SK-N-DZ (cell line): ENCODE data around the gene GBX2. TPM values are rescaled to one million over a fixed set of nuclear protein-coding genes. Genes with fewer than 3 reads are reported as not detected.

ENCODE experiments used
- DNase-seq: peaks from one replicate; pipeline ENCODE4 v3.0.0-alpha.2; 2015; ENCODE audit warnings: low spot score
- polyA plus RNA-seq, 2 experiments: library from polyadenylated mRNA; depleted of rRNA; stranded (reverse); fragments of >200 nt; gene quantifications; 2 replicates each; pipeline ENCODE4 v1.2.3, GENCODE V29; 2014

The GBX2 gene
- polyA plus RNA-seq (2014; cell fraction: cytosol; rRNA removed) = 0.87 and 1.5 TPM in 2 replicates
- 0.21 and 0.37 TPM in 2 replicates for polyA plus RNA-seq (2014; cell fraction: nucleus; rRNA removed)

DNA sequence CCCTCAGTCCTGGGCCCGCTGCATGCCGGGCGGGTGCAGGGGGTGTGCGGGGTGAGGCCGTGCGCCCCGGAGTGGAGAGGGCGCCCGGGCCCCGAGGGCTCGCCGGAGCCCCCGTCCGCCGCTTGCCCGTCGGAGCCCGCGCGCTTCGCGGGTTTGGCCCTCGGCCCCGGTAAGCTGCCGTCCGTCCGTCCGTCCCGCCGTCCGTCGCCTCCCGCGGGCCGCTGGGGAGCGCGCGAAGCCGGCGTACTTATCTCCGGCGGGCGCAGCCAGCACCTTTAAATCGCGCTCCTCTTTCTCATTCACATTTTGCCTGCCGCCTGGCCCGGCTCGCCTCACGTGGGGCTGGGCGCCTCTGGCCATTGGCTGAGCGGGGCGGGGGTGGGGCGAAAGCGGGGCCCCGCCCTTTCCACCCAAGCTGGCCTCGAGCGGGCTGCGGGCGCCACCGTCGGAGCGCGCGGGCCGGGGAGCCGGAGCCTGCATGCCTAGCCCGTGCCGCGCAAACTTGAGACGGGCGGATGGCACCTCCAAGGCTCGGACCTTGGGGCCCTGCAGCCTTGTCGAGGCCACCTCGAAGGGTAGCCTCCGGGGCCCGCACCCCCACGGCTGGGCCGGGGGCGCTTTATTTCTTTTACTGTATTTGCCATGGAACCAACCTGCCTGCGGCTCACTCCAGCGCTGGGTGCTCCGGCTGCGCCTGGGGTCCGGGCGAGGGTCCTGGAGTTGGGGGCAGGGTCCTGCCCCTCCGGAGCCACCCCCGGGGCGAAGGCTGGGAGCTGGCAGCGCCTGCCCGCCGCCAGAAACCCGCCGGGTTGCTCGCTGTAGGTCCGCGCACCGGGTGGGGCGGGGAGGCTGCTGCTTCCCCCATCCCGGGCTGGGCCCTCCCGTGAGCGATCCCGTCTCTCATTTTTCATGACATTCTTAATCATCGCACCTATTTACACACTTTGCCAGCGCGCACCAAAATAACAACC, at the start of gene GBX2:
Gene GBX2 (minus strand): TSS at position 277 of the 971 bp plus-strand sequence. CDS start 415 bp downstream, outside the sequence.
- DNase-seq = peak; percentile 75

DNA sequence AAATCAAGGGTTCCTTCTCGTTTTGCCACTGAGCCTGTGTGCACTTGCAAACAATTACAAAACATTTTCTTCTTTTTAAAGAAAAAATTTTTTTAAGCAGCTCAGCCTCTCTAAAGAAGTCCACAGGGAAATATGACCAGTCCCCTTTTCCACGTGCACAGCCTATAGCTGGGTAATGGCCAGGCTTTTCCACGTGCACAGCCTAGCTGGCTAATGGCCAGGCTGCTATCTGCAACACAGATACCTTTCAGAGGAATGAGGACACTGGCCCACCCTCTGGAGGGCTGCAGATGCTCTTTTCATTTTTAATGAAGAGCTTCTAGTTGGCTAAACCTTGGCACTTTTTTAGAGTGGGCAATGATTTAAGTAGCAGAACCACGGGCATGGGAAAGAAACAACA, 49.7 kb upstream of the GBX2 start:
- no peak for DNase-seq

DNA sequence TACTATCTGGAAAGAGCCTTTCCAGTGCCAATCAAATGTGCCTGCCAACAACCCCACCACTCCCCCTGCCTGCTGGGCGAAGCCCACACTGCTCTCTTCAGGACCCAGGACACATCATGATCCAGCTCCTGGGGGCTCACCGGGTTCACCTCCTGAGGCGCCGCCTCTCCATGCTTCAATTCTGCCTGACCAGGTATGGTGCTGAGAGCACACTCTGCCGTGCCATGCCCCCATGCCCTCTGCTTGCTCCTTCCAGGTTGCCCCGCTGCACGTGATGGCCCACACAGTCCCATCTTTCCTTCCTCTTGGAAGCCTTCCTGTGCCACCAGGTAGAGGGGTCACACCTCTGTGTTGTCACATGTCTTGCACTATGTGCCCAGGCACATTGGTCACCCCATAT, 48.5 kb upstream of the GBX2 start:
- DNase-seq = no peak

DNA sequence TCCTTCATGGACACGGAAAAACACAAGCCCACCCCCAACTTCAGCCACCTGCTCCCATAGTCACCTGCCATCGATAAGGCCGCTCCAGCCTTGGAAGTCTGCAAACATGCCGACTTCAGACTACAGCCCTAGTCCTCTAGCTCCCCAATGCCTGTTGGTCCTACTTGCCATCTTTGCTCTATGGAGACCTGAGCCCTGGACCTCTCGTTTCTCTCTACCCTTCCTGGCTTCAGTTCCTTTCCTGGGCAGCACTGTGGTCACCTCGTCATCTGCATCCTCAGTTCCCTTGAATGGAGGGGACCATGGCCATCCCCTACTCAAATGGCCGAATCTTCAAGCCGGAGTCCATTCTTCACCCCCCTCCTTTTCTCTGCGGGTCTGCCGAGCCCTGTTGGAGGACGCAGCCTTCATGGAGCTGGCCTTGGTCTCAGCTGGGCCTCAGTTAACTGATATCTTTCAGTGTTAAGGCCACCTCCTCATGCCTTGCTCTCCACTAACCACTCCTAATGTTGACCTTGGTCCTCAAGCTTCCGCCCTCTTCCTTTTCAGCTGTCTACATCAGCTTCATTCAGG, 47.7 kb upstream of the GBX2 start:
- DNase-seq = no peak

DNA sequence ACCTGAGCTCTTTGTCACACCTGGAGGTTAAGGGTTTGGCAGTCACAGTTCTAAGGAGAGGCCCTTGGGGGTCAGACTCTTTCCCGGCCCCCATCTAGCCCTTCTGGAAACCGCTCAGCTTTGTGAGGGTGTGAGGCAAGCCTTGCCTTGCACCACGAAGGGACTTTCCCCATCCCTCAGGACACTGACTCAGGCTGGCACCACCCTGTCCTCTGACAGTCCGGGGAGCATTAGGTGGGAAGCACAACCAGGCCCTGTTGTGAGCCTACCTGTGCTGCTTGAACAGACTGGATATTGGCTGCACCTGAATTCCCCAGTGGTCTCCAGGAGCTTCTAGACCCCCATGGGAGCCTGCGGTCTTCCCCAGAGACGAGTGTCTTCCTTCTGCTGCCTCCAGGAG, 47.0 kb upstream of the GBX2 start:
- DNase-seq = no peak

DNA sequence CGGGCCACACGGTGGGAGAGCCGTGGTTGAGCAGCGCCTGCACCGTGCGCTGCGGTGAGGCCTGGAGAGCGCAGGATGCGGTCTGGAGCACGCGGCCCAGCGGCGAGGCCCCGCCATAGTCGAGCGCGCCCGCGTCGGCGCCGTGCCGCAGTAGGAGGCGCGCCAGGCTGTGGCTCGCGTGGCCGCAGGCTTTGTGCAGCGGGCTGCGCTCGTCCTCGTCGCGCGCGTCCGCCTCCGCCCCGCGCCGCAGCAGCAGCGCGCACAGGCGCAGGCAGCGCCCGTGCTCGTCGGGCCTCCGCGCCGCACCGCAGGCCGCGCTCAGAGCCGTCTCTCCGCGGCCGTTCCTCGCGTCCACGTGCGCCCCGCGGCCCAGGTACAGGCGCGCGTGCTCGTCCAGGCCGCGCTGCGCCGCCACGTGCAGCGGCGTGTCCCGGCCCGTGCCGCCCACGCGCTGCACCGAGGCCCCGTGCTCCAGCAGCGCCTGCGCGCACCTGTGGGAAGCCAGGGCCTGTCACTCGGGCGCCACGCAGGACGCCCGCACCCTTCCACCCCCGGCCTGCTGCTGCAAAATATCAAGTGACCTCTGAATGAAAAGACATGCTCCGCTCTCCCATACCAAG, 46.3 kb upstream of the GBX2 start:
- DNase-seq = no peak

DNA sequence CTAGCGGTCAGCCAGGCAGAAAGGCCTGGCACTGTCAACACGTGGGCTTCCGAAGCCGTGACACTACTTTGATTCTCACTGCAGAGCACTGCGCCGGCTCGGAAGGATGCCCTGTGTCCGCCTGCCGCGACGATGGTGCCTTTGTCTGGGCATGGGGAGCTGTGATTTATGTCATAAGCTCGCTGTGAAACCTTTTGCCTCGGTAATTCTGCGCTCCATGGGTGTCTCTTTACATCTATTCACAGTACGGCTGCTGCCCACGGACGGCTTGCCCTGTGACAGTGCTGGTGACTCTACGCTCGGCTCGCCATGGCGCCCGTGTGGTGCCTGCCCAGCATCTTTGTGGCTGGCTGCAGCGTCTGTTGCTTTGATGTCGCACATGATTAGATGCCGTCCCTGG, 43.1 kb upstream of the GBX2 start:
- peak; percentile 40 for DNase-seq

DNA sequence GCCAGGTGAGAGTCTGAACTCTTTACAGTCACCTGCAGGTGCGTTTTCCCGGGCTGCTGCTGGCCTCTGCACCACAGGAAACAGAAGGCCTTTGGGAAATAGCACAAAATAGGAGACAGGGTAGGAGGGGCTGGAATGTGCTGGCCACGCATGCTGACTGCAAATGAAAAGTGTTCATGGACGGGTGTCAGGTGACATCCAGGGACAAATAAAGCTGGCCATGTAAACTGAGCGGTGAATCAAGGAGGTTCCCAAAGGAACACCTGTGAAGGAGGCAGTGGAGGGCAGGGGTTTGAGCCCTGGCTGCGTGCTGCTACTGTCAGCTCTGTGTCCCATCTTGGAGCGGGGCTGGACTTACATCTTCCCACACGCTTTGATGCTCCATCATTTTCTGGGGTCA, 42.4 kb upstream of the GBX2 start:
- DNase-seq = no peak

DNA sequence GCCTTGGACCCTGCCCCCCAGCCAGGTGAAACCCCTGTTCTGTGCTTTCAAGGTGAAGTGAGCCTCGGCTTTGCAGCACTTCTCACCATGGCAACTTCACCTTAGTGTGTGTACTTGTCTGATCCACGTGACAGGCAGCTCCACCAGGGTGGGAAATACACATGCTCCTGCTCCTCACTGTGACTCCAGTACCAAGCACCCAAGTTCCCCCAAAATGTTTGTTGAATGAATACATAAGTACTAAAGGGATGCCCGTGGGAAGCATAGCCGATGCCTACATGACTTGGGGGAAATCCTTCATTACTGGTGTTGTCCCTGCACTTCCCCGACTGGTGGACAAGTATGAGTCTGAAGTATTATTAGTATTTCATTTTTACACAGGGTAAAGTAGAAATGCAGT, 41.8 kb upstream of the GBX2 start:
- DNase-seq = no peak

DNA sequence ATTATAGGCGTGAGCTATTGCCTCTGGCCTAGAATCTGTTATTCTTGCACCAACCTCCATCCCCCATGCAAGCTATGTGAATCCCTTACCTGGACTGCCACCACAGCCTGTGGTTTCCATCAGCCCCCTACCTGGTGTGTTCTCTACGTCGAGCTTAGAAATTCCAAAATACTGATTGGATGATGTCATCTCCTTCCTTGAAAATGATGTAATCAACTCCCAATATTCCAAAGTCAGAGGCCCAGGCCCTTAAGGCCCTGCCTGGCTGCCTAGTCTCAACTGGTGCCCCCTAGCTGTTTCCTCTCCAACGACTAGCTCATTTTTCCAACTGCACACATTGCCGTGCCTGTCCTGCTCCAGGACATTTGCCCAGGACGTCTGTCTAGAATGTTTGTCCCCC, 41.3 kb upstream of the GBX2 start:
- peak; percentile 12 for DNase-seq

DNA sequence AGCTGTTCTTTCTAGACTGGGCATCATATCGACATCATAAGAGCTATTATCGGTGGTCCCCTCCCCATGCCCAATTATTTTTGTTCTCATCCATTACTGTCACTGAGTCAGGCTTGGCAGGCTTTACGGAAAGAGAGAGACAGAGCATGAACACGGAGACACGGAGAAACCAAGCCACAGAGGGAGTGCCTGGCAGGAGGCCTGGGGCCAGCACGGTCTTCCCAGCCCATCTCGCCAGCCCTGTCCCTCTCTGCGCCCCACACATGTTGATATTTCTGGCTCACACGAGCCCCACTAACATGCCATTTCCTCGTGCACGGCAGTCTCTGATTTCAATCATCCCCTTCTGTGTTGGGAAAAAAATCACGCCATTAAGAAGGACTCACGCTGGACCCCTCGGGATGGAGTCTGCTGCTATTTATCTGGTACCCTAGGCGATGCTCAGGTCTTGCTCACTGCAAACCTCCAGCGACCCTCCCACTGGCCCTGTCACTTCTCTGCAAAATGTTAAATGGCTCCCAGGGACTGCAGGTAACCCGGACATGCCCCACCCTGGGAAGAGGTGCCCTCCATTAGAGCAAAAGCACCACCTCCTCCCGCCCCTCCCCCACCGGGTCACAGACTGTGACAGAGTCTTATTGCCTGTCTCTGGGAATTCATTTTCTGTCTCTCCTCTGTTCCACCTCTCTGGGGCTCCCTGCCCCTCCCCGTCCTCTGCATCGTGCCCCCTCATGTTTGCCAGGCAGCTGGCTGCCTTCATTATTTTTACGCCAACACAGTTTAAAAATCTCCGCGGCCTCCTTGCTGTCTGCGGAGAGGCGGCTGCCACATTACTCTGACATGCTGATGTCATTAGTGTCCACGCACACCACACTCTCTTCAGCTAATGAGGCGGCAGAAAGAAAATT, 40.1 kb upstream of the GBX2 start:
- DNase-seq = no peak

DNA sequence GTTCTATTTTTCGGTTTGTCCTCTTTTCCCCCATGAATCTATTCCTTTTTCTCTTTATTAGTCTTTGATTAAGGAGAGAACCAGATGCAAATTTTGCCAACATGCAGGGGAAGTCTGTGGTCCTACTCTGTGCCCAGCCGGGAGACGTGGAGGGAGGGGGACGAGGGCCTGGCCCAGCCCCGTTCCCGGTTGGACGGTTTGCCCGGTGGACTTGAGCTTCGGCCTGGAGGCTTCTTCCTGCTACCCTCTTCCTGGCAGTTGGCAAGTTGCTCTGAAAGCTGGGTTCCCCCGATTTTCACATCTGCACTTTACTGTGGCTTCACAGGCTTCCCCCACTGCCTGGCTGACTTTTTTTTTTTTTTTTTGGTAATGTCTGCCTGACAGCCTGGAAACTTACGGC, 39.3 kb upstream of the GBX2 start:
- DNase-seq = no peak

DNA sequence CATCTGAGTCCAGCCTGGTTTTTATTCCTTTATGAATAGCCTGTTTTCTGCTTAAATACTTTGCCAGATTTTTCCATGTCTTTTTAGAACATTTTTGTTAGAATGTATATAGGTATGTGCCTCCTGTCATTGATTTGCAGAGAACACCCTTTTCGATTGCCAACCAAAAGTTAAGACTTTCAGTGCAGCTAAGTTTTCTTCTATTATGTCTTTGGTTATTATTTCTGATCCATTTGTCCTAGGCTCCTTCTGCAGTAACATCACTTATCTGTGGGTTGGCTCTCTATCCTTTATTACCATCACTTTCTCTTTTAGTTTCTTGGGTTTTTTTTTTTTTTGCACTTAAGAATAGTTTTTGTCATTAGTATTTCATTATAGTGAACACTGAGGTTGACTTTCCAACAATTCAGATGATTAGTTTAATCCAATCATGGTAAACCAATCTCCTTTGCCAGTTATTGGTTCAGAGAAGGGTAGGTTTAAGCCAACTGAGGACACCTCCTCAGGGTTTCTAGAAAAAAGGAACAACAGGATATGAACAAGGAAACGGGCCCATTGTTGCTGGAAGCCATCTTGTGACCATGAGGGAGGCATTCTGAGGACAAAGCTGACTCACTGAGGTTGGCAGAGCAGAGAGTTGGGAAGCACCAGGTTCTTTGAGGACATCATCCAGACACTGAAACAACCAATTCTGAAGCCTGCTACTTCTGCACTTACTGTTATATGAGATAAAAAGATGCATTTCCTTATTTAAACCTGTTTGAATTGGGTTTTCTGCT, 37.9 kb upstream of the GBX2 start:
- DNase-seq = no peak

DNA sequence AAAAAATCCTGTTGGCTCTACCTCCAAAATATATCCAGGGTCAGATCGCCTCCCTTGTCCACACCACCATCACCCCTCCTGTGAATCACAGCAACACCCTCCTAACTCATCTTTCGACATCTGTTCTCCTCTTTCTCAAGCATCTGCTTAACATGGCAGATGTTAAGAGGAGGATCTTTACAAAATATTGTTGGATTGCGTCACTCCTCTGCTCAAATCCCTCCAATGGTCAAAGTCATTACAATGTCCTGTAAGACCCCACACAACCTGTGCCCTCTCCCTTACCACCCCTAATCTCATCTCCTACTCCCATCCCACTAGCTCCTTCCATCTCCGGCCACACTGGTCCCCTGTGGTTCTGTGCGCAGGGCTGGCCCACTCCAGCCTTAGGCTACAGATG, 36.8 kb upstream of the GBX2 start:
- DNase-seq = no peak

DNA sequence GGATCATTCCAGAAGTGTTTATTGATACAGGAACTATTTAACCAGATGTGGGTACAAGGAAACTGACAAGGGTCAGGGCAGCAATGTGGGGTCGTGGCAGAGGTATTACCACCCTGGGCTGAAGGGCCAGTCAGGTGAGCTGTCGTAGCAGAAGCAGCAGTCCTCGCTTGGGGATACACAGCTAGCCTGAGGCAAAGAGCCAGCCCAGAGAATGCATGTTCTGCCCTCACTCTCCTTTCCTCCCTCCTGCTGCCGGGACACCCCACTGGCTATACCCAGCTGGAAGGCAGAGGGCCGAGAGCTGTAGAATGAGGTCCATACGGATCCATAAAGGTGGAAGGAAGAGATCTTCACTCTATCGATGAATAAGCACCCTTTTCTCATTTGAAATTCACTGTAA, 32.2 kb upstream of the GBX2 start:
- no peak for DNase-seq

DNA sequence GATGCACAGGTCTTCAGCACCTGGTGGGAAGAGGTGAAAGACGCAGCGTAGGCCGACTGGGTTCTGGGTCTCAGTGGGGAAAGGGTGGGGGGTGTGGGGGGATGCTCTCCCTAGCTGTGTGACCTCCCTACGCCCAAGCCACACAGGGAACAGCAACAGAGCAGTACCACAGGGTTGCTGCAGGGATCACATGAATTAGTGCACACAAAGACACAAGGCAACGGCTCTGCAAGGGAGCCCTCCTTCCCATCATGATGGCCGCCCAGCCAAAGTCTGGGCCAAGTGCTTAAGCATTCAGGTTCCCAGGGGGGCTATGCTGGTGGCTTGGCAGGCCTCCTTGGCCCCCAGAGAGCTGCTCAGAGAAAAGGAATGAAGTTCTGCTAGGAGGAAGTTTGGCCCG, 28.2 kb upstream of the GBX2 start:
- no peak for DNase-seq

DNA sequence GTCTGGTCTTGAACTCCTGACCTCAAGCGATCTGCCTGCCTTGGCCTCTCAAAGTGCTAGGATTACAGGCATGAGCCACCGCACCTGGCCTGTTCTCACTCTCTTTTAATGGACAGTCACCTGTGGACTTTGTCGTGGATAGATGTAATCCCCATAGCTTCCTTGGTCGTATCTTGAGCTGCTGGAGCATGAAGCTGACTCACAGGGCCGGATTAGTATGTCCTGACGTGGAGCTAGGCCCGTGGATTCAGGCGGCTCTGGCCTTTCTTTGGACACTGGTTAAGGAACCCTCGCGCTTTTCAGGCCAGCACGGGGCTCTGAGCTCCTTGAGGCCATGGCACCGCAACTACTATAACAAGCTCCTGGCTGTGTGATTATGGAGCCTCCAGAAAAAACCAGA, 27.5 kb upstream of the GBX2 start:
- no peak for DNase-seq

DNA sequence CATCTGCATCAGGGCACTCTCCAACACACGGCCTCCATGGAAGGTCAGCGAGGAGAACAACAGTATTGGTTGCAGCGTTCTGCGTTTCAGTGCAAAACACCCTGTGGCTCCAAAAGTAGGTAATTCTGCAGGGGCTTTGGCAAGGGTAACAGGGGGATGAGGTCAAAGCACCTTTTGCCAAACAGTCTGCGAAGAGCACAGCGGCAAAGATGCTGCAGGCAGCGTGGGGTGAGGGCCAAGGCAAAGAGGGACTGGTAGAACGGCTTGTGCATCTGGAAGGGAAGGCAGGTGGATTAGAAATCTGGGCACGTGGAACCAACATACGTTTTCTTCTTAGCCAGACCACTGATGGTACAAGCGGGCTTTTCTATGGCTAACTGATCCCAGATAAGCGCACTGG, 26.6 kb upstream of the GBX2 start:
- no peak for DNase-seq

DNA sequence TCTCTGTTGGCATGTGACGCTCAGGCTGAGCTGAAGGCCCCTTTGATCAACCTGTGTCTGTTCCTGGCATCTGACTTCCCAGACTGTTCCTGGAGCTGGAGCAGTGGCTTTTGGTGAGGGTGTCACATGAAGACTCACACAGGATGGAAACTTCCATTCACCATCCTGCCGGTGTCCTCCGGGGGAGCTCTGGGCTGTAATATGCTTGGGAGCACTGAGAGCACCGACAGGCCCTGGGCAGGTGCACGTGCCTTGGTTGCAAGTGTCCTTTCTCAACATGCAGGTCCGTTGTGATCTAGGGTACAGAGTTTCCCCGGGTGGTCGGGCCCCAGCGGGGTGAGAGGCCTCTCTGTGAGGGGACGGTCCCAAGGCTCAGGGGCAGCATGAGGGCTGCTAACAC, 24.8 kb upstream of the GBX2 start:
- DNase-seq = no peak

DNA sequence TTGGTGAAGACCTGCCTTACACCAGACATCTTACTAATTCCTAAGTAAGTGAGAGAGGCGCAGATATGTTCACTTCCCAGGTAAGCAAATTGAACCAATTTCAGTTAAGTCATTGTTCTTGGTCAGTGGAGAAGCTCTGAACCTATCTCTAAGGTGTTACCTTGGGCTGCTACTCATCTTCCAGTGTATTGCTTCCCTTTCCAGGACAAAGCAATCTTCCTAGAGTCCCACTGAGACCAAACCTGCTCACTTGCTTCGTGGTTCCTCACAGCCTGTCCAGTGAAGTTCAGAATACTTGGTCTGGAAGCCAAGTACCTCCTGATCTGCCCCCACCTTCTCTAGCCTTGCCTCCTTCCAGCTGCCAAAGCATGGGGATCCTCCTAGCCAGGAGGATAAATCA, 22.5 kb upstream of the GBX2 start:
- DNase-seq = no peak

DNA sequence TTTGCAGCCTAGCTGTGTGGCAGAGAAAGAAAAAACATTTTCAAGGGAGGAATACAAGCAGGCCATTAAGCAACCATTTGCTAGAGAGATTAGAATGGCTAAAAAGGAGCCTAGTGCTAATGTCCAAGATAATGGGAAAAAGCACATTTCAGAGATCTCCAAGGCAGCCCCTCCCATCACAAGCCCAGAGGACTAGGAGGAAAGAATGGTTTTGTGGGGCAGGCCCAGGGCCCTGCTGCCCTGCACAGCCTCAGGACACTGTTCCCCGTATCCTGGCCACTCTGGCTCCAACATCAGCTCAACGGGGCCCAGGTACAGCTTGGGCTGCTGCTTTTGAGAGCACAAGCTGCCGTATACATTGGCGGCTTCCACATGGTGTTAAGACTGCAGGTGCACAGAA, 16.5 kb upstream of the GBX2 start:
- no peak for DNase-seq
